Eye (tissue), 1 donor: ENCODE data around the gene ZNF74.
"Not testable (repeated sequence)": the region's sequence is repeated elsewhere in the genome, so short reads cannot be mapped to it uniquely, and the experiment has no call there.

Experiments used
- DNase-seq: peaks from one replicate; pipeline ENCODE4 v3.0.0-alpha.2; 2015

Gene ZNF74

GRCh38 chr22:20401376-20402014, 7.5 kb downstream of the ZNF74 start:
- no peak for DNase-seq

GRCh38 chr22:20402960-20403778, 9.2 kb downstream of the ZNF74 start:
- no peak for DNase-seq

GRCh38 chr22:20403779-20404140, 9.8 kb downstream of the ZNF74 start:
- no peak for DNase-seq

GRCh38 chr22:20404881-20405280, 10.9 kb downstream of the ZNF74 start:
- DNase-seq: no peak

- no peak for DNase-seq
Measured at GRCh38 chr22:20405291-20405930, 11.5 kb downstream of the ZNF74 start.

- DNase-seq: no peak
Measured at GRCh38 chr22:20405931-20406685, 12.2 kb downstream of the ZNF74 start.

GRCh38 chr22:20406686-20407408, 12.9 kb downstream of the ZNF74 start:
- DNase-seq: no peak

GRCh38 chr22:20407829-20408228, 13.9 kb downstream of the ZNF74 start:
- no peak for DNase-seq

- no peak for DNase-seq
Measured at GRCh38 chr22:20408891-20409290, 14.9 kb downstream of the ZNF74 start.

GRCh38 chr22:20409385-20409784, 15.4 kb downstream of the ZNF74 start:
- DNase-seq: not testable (repeated sequence)

GRCh38 chr22:20412474-20413216, 18.7 kb downstream of the ZNF74 start:
- DNase-seq: peak; percentile 49

GRCh38 chr22:20413217-20414058, 19.5 kb downstream of the ZNF74 start:
- no peak for DNase-seq

GRCh38 chr22:20414059-20414440, 20.1 kb downstream of the ZNF74 start:
- DNase-seq: no peak

GRCh38 chr22:20414450-20414849, 20.5 kb downstream of the ZNF74 start:
- DNase-seq: no peak

- not testable (repeated sequence) for DNase-seq
Measured at GRCh38 chr22:20415241-20415640, 21.3 kb downstream of the ZNF74 start.

- DNase-seq: not testable (repeated sequence)
Measured at GRCh38 chr22:20415699-20416098, 21.7 kb downstream of the ZNF74 start.

- peak; percentile 92 for DNase-seq
Measured at GRCh38 chr22:20418211-20418788, 24.3 kb downstream of the ZNF74 start.

GRCh38 chr22:20419664-20419951, 25.7 kb downstream of the ZNF74 start:
- no peak for DNase-seq

GRCh38 chr22:20420157-20420842, 26.3 kb downstream of the ZNF74 start:
- DNase-seq: no peak

- DNase-seq: no peak
Measured at GRCh38 chr22:20421507-20421874, 27.5 kb downstream of the ZNF74 start.
